GM12878 (cell line): ENCODE measurements around the gene CLASP1.

Source experiments
- BCLAF1 ChIP-seq: fragments of 450-650 bp; IDR thresholded peaks from 2 replicates; pipeline ENCODE4 v1.6.1; 2017; ENCODE audit warnings: antibody characterized with exemption, mild to moderate bottlenecking, moderate library complexity
- NBN ChIP-seq: fragments of 450-650 bp; IDR thresholded peaks from 2 replicates; pipeline ENCODE4 v1.6.1; 2016
- ZSCAN29 ChIP-seq: fragments of 450-650 bp; IDR thresholded peaks from 2 replicates; pipeline ENCODE4 v1.6.1; 2017; ENCODE audit warnings: mild to moderate bottlenecking, moderate library complexity
- TF ChIP-seq, protein P1 (sequence below): IDR thresholded peaks from 2 replicates; pipeline ENCODE4 v1.6.1; 2011; ENCODE audit warnings: low read depth, low read length, improper control_type of control experiment, borderline replicate concordance

- no peak for TF ChIP-seq BCLAF1
- TF ChIP-seq NBN = no peak
- TF ChIP-seq, protein P1, sequence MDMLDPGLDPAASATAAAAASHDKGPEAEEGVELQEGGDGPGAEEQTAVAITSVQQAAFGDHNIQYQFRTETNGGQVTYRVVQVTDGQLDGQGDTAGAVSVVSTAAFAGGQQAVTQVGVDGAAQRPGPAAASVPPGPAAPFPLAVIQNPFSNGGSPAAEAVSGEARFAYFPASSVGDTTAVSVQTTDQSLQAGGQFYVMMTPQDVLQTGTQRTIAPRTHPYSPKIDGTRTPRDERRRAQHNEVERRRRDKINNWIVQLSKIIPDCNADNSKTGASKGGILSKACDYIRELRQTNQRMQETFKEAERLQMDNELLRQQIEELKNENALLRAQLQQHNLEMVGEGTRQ = no peak
- TF ChIP-seq ZSCAN29 = no peak
These were observed 148.2 kb downstream of the CLASP1 start for GRCh38 chr2:121501031-121501430.
